HepG2 (cell line): ENCODE measurements around the gene VSIR. TPM values are rescaled to one million over a fixed set of nuclear protein-coding genes. Genes with fewer than 3 reads are reported as not detected.

Experiments used
- ATAC-seq: fragments of 200-7000 bp; cut with Tn5 transposase; 3 replicates; pipeline ENCODE4 v1.9.1; 2020; ENCODE audit warnings: mild to moderate bottlenecking, moderate library complexity
- BruUV-seq: library from RNA; stranded (reverse); fragments of 400-500 nt; replicated peaks from 2 replicates; lab custom pipeline; 2021; lab: Mats Ljungman, UMichigan
- CTCF ChIA-PET: fragments of 300-600 bp; formaldehyde crosslinking; extraction: SDS; loops from one replicate; lab custom pipeline; 2021; ENCODE audit warnings: low total read pairs, inconsistent platforms, low intra/inter-chr PET ratio; lab: Yijun Ruan, JAX
- POLR2A ChIA-PET: fragments of 350-600 bp; sonication (Branson Sonifier 250); formaldehyde crosslinking; loops from one replicate; lab custom pipeline; 2020; ENCODE audit warnings: antibody characterized with exemption, inconsistent platforms; lab: Yijun Ruan, JAX
- DNase-seq: peaks from one replicate; pipeline ENCODE4 v3.0.0-alpha.2; 2015; ENCODE audit warnings: low spot score
- FAIRE-seq: peaks from 3 replicates; lab custom pipeline; 2011; peaks lifted over from hg19 to GRCh38; lab: Jason Lieb, UNC
- H2AFZ ChIP-seq: one replicate; pipeline ENCODE4 v1.6.1; 2011; ENCODE audit warnings: low read length, inconsistent platforms
- H3K27ac ChIP-seq: fragments of 300-600 bp; 3 replicates; pipeline ENCODE4 v1.8.0; 2011; ENCODE audit warnings: mixed run types, mild to moderate bottlenecking, mixed read lengths, low read length, inconsistent platforms; ENCODE audit not compliant: insufficient read depth; ENCODE audit errors: extremely low read length
- H3K27me3 ChIP-seq, 2 experiments: fragments of 200-600 bp in 1 of 2; 2 replicates in 1 of 2; 3 replicates in 1 of 2; pipeline versions ENCODE4 v1.6.0 to v1.8.0; 2011; ENCODE audit warnings: low read length in 2 of 2, mild to moderate bottlenecking in 2 of 2, moderate library complexity in 2 of 2, inconsistent platforms in 1 of 2; ENCODE audit not compliant: insufficient read depth in 2 of 2, control insufficient read depth in 1 of 2
- H3K36me3 ChIP-seq, 2 experiments: fragments of 200-600 bp in 1 of 2; replicated peaks in 1 of 2; 2 replicates in 1 of 2; 3 replicates in 1 of 2; pipeline versions ENCODE4 v1.5.1 to v1.8.0; 2011; ENCODE audit warnings: low read length in 2 of 2, inconsistent platforms in 1 of 2; ENCODE audit not compliant: insufficient read depth in 2 of 2, control insufficient read depth in 1 of 2
- H3K4me1 ChIP-seq: 2 replicates; pipeline ENCODE4 v1.5.1; 2012; ENCODE audit warnings: low read length, inconsistent platforms; ENCODE audit not compliant: insufficient read depth
- H3K4me2 ChIP-seq: 2 replicates; pipeline ENCODE4 v1.6.0; 2011; ENCODE audit warnings: low read depth, low read length, inconsistent platforms
- H3K4me3 ChIP-seq, 3 experiments: fragments of 200-600 bp in 1 of 3; sonication (generic), shearing (Covaris generic) in 1 of 3; replicated peaks in 1 of 3; 2 replicates each; pipeline ENCODE4 v1.5.1; 2011 to 2016; ENCODE audit warnings: low read length in 3 of 3, inconsistent platforms in 2 of 3, low read depth in 2 of 3, mild to moderate bottlenecking in 2 of 3, control low read depth in 1 of 3, mixed read lengths in 1 of 3; ENCODE audit not compliant: insufficient read depth in 1 of 3
- H3K79me2 ChIP-seq: one replicate; pipeline ENCODE4 v1.6.1; 2011; ENCODE audit warnings: low read length, inconsistent platforms; ENCODE audit not compliant: insufficient read depth
- H3K9ac ChIP-seq: 2 replicates; pipeline ENCODE4 v1.6.0; 2011; ENCODE audit warnings: mild to moderate bottlenecking, low read depth, low read length, inconsistent platforms; ENCODE audit not compliant: insufficient read depth
- H3K9me3 ChIP-seq: 2 replicates; pipeline ENCODE4 v1.5.1; 2012; ENCODE audit warnings: mild to moderate bottlenecking, low read length
- H4K20me1 ChIP-seq: 2 replicates; pipeline ENCODE4 v1.6.0; 2011; ENCODE audit warnings: inconsistent platforms, mild to moderate bottlenecking, low read length, moderate library complexity; ENCODE audit not compliant: insufficient read depth
- AHR ChIP-seq: IDR thresholded peaks from 2 replicates; pipeline ENCODE4 v1.6.1; 2018; ENCODE audit warnings: missing genetic modification reagents, missing compliant biosample characterization
- CREB3 ChIP-seq: sonication (generic); formaldehyde crosslinking; IDR thresholded peaks from 2 replicates; pipeline ENCODE4 v1.5.0; 2020; ENCODE audit warnings: missing genetic modification reagents
- DMAP1 ChIP-seq: IDR thresholded peaks from 2 replicates; pipeline ENCODE4 v1.6.1; 2016
- EEA1 ChIP-seq: sonication (generic); formaldehyde crosslinking; IDR thresholded peaks from 2 replicates; pipeline ENCODE4 v1.5.1; 2020; ENCODE audit warnings: mild to moderate bottlenecking, missing genetic modification reagents, borderline replicate concordance
- GABPA ChIP-seq, 2 experiments: IDR thresholded peaks; 2 replicates each; pipeline ENCODE4 v1.6.1; 2011 to 2016; ENCODE audit warnings: low read depth in 2 of 2, low read length in 1 of 2, missing biosample characterization in 1 of 2, missing genetic modification characterization in 1 of 2
- HOMEZ ChIP-seq: IDR thresholded peaks from 2 replicates; pipeline ENCODE4 v1.6.1; 2016; ENCODE audit warnings: low read depth
- HOXD1 ChIP-seq: sonication (generic); formaldehyde crosslinking; IDR thresholded peaks from 2 replicates; pipeline ENCODE4 v1.5.0; 2020; ENCODE audit warnings: missing genetic modification reagents
- KDM6A ChIP-seq: IDR thresholded peaks from 2 replicates; pipeline ENCODE4 v1.6.1; 2016; ENCODE audit warnings: low read depth
- MEIS2 ChIP-seq: sonication (generic); formaldehyde crosslinking; IDR thresholded peaks from 2 replicates; pipeline ENCODE4 v1.9.0; 2021; ENCODE audit warnings: mild to moderate bottlenecking, missing genetic modification reagents
- MLX ChIP-seq: IDR thresholded peaks from 2 replicates; pipeline ENCODE4 v1.6.1; 2016
- NBN ChIP-seq: fragments of 450-650 bp; conservative IDR thresholded peaks from 2 replicates; pipeline ENCODE4 v1.6.1; 2017
- SP5 ChIP-seq: IDR thresholded peaks from 2 replicates; pipeline ENCODE4 v1.6.1; 2016; ENCODE audit warnings: low read depth, borderline replicate concordance
- SRF ChIP-seq: IDR thresholded peaks from 2 replicates; pipeline ENCODE4 v1.6.1; 2011; ENCODE audit warnings: mild to moderate bottlenecking, low read depth, low read length, moderate library complexity
- ZBTB26 ChIP-seq: IDR thresholded peaks from 2 replicates; pipeline ENCODE4 v1.6.1; 2016; ENCODE audit warnings: missing compliant biosample characterization, missing genetic modification reagents, borderline replicate concordance
- ZMAT3 ChIP-seq: sonication (generic); formaldehyde crosslinking; conservative IDR thresholded peaks from 2 replicates; pipeline ENCODE4 v1.7.0; 2021; ENCODE audit warnings: missing genetic modification reagents
- ZNF251 ChIP-seq: sonication (generic); formaldehyde crosslinking; IDR thresholded peaks from 2 replicates; pipeline ENCODE4 v1.9.0; 2021; ENCODE audit warnings: mild to moderate bottlenecking, missing genetic modification reagents
- ZNF317 ChIP-seq: sonication (generic); formaldehyde crosslinking; IDR thresholded peaks from 2 replicates; pipeline ENCODE4 v1.5.0; 2020; ENCODE audit warnings: mild to moderate bottlenecking, missing genetic modification reagents
- ZSCAN29 ChIP-seq: sonication (generic); formaldehyde crosslinking; conservative IDR thresholded peaks from 2 replicates; pipeline ENCODE4 v1.4.0; 2020; ENCODE audit warnings: mild to moderate bottlenecking, missing genetic modification reagents
- WGBS: methylation state at CpG from one replicate; pipeline ENCODE4 v1.1.6; 2017; ENCODE audit warnings: low lambda C conversion rate; 5-methylcytosine and 5-hydroxymethylcytosine counted together
- in situ Hi-C: cut with HindIII; loops from 2 replicates; pipeline ENCODE4 v1.10.0; 2017; ENCODE audit warnings: low pct_unique_long_range_greater_than_20kb; ENCODE audit not compliant: extremely low pct_ligation_motif_present
- intact Hi-C: fragments of 100-400 bp; cut with micrococcal nuclease; formaldehyde crosslinking; loops from one replicate; pipeline ENCODE4 v1.10.0; 2022; ENCODE audit not compliant: unreplicated experiment
- polyA plus RNA-seq, 8 experiments: library from polyadenylated mRNA; depleted of rRNA in 3 of 8; stranded (reverse) in 7 of 8; unstranded in 1 of 8; fragments of >200 nt; fragmentation: Illumina TruSeq in 4 of 8; extraction: Trizol in 4 of 8; gene quantifications; 2 replicates each; pipeline versions ENCODE4 v1.2.1 to v1.2.3, GENCODE V29; 2011 to 2016; ENCODE audit warnings: low read depth in 4 of 8, missing spikeins in 1 of 8, mixed read lengths in 1 of 8; ENCODE audit not compliant: insufficient read depth in 1 of 8
- total RNA-seq, 5 experiments: library from RNA; depleted of rRNA; stranded (reverse); fragments of >200 nt; fragmentation: Illumina TruSeq; extraction: Trizol; gene quantifications; 2 replicates each; pipeline ENCODE4 v1.2.3, GENCODE V29; 2016; ENCODE audit warnings: low read depth in 1 of 5

Gene VSIR
- total and polyA plus RNA-seq, 2 of the 13 experiments (the other 11 are each of a cell fraction or from before 2014, with no cell fraction given), result 0.44 to 3.2 TPM

GRCh38 chr10:71753960-71754505 lies 19.3 kb downstream of the VSIR start:
- Histone ChIP-seq H2AFZ (no peak overlapping the region), H3K27me3 (peaks cover 3 to 33% of the 10 kb centered on the region in 2 experiments; a peak in 3 of 5 replicates), H3K27ac (no peak overlapping the region), H3K9ac (no peak overlapping the region), H3K4me3 (no peak overlapping the region), H3K36me3 (no peaks in the 10 kb centered on the region), H4K20me1 (no peaks in the 10 kb centered on the region), H3K79me2 (no peaks in the 10 kb centered on the region), H3K4me2 (0 out of 2 replicates have a peak overlapping the region, but pooled peaks have one; percentile 53), H3K4me1 (peaks cover 64% of the 10 kb centered on the region), H3K9me3 (no peaks in the 10 kb centered on the region)
- TF ChIP-seq ZBTB26 (CRISPR knock-in tag), result no peak
- TF ChIP-seq CREB3 (CRISPR knock-in tag), result no peak
- TF ChIP-seq HOXD1 (CRISPR knock-in tag), result no peak
- no peak for TF ChIP-seq ZSCAN29 (CRISPR knock-in tag)
- TF ChIP-seq ZMAT3, result no peak
- no peak for TF ChIP-seq MEIS2
- TF ChIP-seq SRF, result no peak
- no peak for TF ChIP-seq GABPA (IDR thresholded peaks at IDR 0.05; ENCODE audit: low read depth, low read length)
- TF ChIP-seq GABPA (CRISPR knock-in tag; IDR thresholded peaks at IDR 0.05; ENCODE audit: low read depth), result no peak
- TF ChIP-seq ZNF317 (CRISPR knock-in tag), result no peak
- no peak for TF ChIP-seq MLX (CRISPR knock-in tag)
- TF ChIP-seq DMAP1 (CRISPR knock-in tag), result no peak
- no peak for TF ChIP-seq HOMEZ (CRISPR knock-in tag)
- TF ChIP-seq SP5, result no peak
- TF ChIP-seq ZNF251 (CRISPR knock-in tag), result no peak
- no peak for TF ChIP-seq NBN
- no peak for TF ChIP-seq AHR (CRISPR knock-in tag)
- no peak for TF ChIP-seq KDM6A (CRISPR knock-in tag)
- TF ChIP-seq EEA1, result no peak
- BruUV-seq, result no TSS peak
- FAIRE-seq (no peak), ATAC-seq (no peak), DNase-seq (no peak)
- in situ Hi-C loops (no loop called here), intact Hi-C loops (no loop called here)
- POLR2A ChIA-PET, result no interaction called here
- CTCF ChIA-PET, result no interaction called here
- 39% methylated on average over 8 of the region's 8 CpGs for WGBS
